ENCODE measurements around the gene CIBAR2. TPM values are rescaled to one million over a fixed set of nuclear protein-coding genes. Genes with fewer than 3 reads are reported as not detected.

CIBAR2 gene
- total RNA-seq, 1 donor from 2014 or later, result 0.23 TPM

GRCh38 chr16:85085721-85086120 is 26.6 kb downstream of the CIBAR2 start:
- DNase-seq (ENCODE audit: extremely low read depth, low read depth, low spot score), result no peak

DNA sequence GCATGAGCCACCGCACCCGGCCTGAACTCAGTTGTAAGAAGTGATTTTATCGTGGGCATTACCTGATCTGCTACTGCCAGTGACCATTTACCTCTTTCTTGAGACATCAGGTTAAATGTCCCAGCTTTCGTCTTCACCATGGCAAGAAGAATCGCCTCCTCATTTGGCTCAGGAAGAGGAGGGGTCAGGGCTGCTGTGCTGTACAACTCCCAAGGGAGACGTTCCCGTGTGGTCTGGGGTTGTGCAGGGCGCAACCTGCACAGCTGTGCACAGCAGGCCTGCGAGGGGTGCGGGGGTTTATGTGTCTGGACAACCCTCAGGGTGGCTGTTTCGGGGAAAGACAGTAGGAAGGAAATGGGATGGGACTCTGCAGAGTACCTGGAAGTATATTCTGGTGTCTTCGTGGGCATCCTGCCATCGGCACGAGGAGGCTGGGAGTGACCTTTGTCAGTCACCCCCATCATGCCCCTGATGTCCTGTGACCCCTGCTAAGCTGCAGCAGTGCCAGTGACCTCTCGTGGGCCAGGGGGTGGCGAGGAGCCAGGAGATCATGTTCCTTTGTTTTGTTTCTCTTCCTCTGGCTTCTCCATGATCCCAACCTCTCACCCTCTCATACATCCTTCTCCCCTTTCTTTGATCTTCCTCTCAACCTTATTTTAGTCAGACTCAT is 27.3 kb downstream of the CIBAR2 start:
- DNase-seq (ENCODE audit: extremely low read depth, low read depth, low spot score), result no peak

DNA sequence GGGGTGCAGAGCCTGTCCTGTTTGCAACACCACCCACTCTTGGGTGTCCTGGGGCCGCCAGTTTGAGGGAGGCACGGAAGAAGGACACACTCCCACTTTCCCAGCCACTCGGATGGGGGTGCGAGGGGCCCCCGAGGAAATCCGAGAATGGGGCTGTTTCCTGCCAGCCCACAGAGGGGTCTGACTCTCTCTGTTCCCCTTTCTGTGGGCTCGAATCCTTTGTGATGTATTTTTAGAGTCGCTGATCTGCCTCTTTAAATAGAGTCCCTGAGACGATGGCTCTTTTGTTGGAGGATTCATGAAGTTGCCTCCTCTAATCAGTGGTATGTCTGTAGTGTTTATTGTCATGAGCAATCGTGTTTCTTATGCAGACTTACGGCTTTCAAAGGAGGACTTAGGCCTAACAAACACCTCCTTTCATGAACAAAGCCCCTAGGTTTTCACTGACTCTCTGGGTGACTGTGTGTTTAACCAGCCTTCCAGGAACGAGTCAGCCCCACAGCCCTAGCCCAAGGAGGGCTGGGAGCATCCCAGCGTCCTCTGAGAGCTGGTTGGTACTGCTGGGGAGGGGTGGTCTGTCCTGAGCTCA is 29.1 kb downstream of the CIBAR2 start:
- no peak for DNase-seq (ENCODE audit: extremely low read depth, low read depth, low spot score)

DNA sequence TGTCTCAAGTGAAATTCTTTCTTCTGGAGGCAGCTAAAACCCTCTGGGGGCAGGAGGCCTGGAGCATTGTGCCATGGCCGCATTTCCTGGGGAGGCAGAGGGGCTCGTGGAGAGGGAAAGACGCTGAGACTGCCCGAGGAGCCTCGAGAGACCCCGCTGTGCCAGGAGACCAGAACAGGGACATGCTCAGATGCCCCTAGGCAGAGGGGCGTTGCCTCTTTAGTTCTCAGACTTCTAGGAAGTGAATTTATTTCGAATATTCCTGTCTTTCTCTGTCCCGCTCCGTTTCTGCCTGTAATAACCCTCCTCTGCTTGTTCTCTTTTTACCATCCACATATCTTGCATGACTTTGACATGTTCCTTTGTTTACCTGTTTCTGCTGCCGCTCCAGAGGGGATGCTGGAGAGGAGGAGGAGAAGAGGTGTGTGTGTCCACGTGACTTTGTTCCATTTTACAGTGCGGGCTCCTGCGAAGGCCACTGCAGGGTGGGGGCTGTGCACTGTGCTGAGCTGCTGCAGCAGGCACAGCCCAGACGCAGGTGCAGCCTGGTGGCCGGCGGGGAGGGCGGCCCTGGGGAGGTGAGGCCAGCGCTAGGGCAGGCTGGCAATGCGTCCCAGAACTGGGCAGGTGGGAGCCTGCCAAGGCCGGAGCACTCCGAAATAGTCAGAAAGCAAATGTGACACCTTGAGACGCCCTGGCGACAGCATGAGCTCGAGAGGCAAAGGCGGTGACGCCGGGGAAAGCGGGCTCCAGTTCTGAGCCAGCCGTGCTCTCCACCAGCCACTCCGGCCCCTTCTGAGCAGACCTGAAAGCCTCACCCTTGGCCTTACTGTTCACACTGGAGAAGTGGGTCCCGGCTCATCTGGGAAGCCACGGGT is 29.9 kb downstream of the CIBAR2 start:
- DNase-seq (ENCODE audit: extremely low read depth, low read depth, low spot score), result no peak

- no peak for DNase-seq (ENCODE audit: extremely low read depth, low read depth, low spot score)
These were observed 30.5 kb downstream of the CIBAR2 start for GRCh38 chr16:85081765-85082164.

- DNase-seq (ENCODE audit: extremely low read depth, low read depth, low spot score), result no peak
These were observed 31.2 kb downstream of the CIBAR2 start for GRCh38 chr16:85081038-85081437.

- DNase-seq (ENCODE audit: extremely low read depth, low read depth, low spot score), result no peak
These were observed 32.3 kb downstream of the CIBAR2 start for GRCh38 chr16:85079785-85080570.

GRCh38 chr16:85078952-85079351 is 33.3 kb downstream of the CIBAR2 start:
- DNase-seq (ENCODE audit: extremely low read depth, low read depth, low spot score), result no peak

GRCh38 chr16:85078226-85078625 is 34.0 kb downstream of the CIBAR2 start:
- DNase-seq (ENCODE audit: extremely low read depth, low read depth, low spot score), result no peak

GRCh38 chr16:85077576-85078125 is 34.6 kb downstream of the CIBAR2 start:
- no peak for DNase-seq (ENCODE audit: extremely low read depth, low read depth, low spot score)

- no peak for DNase-seq (ENCODE audit: extremely low read depth, low read depth, low spot score)
These were observed 35.2 kb downstream of the CIBAR2 start for GRCh38 chr16:85077039-85077438.

DNA sequence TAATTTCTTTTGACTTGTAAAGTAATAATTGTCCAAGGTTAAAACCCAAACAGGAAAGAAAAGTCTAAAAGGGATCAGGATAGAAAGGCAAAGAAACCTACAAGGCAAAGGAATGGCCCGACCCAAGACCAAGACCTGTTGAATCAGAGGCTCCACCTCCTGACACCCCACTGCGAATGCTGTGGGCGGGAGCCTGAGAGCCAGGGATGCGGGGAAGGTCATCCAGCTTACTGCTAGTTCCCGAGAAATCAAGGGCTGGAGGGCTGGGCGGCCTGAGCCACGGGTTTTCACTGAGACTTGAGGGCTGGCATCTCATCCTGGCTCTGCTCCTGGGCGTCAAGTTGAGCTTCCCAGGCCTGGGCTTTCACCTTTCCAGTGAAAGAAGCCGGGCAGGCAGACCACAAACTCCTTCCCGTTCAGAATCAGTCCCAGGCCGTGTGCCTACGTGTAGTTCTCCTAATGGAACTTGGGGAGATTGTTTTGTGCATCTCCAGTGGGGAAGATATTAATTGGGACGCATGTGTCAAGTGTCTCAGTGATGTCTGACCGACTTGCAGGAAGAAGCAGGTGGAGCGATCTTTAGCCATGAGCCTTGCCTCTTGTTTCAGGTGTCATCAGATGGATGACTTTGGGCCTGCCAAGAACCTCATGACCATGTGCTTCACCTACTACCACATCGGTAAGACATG is 36.9 kb downstream of the CIBAR2 start:
- no peak for DNase-seq (ENCODE audit: extremely low read depth, low read depth, low spot score)

DNA sequence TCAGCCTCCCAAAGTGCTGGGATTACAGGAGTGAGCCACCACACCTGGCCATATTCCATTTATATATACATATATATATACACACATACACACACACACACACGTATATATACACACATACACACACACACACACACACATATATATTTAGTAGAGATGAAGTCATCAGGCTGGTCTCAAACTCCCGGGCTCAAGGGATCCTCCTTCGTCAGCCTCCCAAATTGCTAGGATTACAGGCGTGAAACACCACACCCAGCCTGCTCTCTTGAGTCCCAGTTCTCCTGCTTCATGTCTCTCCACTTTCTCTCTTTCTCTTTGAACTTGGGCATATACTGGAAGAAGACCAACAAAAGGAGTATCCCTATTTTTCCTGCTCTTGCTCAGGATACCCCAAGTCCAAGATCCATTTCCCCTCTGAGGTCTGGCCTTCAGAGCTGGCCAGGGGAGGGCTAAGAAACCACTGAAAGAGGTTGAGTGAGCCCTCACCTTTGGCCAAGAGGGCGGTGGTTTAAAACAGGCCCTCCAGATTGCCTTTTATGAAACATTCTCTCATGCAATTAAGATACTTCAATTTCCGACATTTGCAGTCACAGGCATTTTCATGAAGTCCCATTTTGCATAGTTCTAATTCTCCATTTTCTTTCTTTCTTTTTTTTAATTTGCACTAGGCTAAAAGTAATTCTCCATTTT is 37.9 kb downstream of the CIBAR2 start:
- DNase-seq (ENCODE audit: extremely low read depth, low read depth, low spot score), result no peak

DNA sequence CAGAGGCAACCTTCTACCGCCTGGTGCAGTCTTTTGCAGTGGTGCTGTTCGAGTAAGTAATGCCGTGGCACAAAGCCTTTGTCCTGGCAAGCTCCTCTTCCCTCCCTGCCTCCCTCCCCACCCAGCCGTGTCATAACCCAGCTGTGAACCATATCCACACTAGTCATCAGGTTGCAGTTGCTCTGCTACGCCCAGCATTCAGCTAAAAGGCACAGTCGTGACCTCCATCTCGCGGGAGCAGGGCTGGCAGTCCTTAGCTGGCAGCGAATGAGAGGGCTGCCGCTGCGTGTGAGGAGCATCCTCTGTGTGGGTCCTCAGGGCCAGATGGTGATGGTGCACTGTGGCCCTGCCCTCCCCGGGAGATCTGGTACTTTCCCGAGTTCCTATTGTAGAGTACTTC is 39.3 kb downstream of the CIBAR2 start:
- DNase-seq (ENCODE audit: extremely low read depth, low read depth, low spot score), result no peak

GRCh38 chr16:85072076-85072860 is 40.0 kb downstream of the CIBAR2 start:
- DNase-seq (ENCODE audit: extremely low read depth, low read depth, low spot score), result no peak

DNA sequence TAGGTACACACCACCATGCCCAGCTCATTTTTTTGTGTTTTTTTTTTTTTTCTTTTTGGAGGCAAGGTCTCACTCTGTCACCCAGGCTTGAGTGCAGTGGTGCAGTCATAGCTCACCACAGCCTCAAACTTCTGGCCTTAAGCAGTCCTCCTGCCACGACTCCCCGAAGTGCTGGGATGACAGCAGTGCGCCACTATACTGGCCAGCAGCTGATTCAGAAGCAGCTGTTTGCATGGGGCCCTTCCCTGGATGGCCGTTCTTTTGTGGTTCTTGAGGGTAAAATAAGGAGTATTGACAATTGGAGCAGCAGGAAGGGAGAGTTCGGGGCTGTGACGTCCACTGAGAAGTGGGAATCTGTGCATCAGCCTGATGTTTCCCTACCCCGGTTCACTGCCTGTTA is 43.1 kb downstream of the CIBAR2 start:
- no peak for DNase-seq (ENCODE audit: extremely low read depth, low read depth, low spot score)

DNA sequence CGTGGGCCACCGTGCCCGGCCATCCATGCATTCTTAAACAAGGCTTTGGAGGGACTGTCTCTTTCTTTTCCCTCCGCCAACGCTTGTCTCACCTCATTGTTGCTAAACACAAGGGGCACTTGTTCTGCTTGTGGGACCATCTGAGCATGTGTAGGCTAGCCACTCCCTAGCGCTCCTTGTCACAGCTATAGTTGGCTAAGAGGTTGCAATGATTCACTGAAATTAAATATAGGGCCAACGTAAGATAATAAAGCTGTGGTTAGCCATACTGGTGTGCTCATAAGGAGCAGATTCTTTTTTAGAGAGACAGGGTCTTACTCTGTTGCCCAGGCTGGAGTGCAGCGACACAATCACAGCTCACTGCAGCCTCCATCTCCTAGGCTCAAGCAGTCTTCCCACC is 43.5 kb downstream of the CIBAR2 start:
- DNase-seq (ENCODE audit: extremely low read depth, low read depth, low spot score), result no peak

- no peak for DNase-seq (ENCODE audit: extremely low read depth, low read depth, low spot score)
These were observed 44.8 kb downstream of the CIBAR2 start for GRCh38 chr16:85067426-85067825.

DNA sequence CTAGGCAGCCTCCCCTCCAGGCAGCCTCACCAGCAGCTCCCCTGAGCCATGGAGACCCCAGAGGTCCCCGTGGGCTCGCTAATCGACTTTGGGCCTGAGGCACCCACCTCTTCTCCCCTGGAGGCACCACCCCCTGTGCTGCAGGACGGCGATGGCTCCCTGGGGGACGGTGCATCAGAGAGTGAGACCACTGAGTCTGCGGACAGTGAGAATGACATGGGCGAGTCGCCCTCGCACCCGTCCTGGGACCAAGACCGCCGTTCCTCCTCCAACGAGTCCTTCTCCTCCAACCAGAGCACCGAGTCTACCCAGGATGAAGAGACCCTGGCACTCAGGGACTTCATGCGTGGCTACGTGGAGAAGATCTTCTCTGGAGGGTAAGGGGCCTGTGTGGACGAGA is 45.2 kb downstream of the CIBAR2 start:
- no peak for DNase-seq (ENCODE audit: extremely low read depth, low read depth, low spot score)

Measured in glomerular endothelial cell (primary cell).